GDM1 (cell line): ENCODE data around the gene ATG4B.

Experiments
- DNase-seq: peaks from one replicate; lab custom pipeline; 2025; lab: John Stamatoyannopoulos, UW

The ATG4B gene

GRCh38 chr2:241666627-241667400, 29.3 kb downstream of the ATG4B start:
- no peak for DNase-seq

DNA sequence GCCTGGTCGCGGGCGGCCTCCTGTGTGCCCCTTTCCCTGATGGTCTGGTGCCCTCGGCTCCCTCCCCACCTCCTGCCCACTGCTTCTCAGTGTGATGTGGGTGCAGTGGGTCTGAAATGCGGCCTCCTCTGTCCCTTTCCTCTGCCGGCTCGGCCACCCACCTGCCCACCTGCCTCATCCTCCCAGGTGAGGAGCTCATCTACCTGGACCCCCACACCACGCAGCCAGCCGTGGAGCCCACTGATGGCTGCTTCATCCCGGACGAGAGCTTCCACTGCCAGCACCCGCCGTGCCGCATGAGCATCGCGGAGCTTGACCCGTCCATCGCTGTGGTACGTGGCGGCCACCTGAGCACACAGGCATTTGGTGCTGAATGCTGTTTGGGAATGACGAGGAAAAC, 30.9 kb downstream of the ATG4B start:
- DNase-seq = no peak

GRCh38 chr2:241668839-241669238, 31.3 kb downstream of the ATG4B start:
- DNase-seq = no peak

DNA sequence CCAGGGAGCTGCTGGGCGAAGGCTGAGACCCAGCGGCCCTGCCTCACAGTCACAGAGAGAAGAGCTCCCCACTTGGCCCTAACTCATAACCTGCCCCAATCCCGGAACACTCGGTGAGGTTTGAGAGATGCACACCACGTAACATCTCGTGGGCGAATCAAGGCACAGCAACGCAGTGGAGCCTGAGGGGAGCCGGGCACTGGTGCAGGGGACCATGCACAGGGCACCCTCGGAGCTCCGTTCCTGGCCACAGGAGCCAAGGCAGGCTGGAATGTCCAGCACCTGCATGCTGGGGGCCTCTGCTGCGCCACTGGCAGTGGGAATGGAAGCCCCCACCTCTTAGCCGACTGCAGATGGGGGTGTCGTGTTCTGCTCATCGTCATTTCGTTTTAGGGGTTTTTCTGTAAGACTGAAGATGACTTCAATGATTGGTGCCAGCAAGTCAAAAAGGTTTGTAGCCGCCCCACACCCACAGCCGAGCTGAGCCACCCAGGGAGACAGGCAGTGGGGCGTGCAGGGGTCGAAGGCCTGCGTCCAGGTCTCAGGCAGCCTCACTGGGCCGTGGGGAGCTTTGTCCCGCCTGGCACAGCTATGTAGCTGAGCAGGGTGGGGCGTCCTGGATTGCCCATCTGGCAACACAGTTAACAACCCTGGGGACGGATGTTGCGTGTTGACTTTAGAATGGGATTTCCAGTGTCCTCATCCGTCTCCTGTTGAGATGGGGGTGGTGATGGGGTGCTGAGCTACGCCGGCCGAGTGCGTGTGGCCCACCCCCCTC, 33.0 kb downstream of the ATG4B start:
- no peak for DNase-seq

- no peak for DNase-seq
These were observed 34.2 kb downstream of the ATG4B start for GRCh38 chr2:241671457-241672240.

DNA sequence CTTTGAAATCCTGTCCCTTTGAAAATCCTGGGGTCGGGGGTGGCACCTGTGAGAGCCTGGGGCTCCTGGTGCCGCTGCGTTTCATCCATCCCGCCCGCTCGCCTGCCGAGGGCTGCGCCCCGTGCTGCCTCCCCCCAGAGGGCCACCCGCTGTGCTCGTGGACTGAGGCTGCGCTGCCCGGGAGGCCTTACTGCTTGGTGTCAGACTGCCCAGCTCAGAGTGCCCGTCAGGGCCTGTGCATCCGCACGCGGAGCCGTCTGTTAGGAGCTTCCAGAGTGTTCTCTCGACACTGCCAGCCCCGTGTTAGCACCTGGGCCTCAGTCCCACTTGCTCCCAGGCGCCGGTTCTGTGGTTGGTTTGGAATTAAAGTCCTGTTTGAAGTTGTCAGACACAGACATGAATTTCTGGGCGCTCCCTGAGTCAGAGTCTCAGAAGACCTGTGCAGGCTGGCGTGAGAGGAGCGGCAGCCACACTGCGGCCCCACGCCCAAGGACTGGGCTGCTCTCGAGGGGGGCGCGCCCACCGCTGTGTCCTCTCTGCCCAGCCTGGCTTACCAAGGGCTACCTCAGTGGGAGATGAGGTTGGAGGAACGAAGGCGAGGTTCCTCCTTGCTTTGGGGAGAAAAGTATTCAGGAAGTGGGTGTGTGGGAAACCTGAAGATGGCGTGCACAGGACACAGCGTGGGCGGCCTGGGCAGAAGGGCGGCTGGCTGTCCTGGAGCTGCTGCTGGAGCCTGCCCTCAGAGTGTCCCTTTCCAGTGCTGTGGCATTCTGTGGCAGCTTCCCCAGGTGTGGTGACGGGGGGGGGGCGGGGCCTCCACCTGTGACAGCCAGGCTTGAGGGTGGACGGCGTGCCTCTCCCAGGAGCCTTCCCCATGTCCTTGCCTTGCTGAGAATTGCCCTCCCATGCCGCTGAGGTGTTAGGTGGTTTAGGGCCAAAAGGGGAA, 35.0 kb downstream of the ATG4B start:
- DNase-seq = no peak

DNA sequence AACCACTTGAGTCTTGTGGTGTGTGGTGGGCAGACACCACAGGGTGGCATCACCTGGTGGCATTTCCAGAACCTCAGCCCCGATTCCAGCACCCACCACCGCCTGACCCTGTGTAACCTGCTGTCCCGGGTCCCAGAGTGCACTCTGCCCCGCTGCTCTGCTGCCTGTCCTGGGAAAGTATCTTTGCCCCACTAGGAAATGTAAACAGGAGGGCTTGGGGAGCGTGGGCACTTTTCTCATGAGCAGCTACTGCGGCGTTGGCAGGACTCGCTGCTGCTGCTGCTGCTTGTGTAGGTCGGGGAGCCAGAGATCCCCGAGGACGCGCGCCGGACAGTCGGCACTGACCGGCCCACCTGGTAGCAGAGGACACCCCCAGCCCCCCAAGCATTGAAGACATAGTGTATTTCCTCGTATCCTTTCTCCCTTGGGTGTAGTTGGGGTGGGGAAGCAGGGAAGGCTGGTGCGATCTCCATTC, 35.7 kb downstream of the ATG4B start:
- no peak for DNase-seq

DNA sequence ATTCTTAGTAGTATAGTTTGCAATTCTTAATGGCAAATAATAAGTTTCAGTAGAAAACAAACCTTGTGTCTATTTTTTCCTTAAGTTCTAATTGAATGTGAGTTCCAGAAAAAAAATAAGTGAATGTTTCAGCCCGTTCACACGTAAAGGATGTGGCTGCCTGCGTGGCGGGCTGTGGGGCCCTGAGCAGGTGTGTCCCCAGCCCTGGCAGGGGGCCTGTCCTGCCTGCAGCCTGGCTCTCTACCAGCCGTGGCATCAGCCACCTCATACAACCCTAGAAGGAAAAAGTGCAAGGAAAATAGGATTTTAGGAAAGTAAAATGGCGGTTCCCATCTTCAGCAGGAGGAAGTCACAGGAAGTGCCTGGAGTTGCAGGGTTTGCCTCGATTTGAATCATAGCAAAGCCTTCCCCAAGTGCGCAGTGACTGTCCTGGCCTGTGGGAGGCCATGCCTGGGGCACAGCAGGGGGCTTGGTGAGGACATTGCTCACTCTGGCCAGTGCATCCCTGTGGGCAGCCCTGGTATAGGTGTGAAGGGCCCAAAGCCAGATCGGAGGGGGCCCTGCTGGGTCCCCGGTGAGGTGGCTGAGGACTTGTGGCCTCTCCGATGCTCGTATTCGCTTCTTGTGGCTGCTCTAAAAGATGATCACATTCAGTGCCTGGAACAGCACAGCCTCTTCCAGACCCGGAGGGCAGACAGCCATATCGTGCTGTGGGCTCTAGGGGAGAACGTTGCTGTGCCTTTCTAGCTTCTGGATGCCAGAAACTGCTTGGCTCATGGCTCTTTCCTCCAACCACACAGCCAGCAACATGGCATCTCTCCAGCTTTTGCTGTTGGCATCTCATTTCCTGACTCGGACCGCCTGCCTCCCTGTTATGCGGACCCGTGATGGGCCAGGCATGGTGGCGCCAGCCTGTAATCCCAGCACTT, 36.6 kb downstream of the ATG4B start:
- DNase-seq = no peak

GRCh38 chr2:241675885-241676284, 38.4 kb downstream of the ATG4B start:
- DNase-seq = no peak

DNA sequence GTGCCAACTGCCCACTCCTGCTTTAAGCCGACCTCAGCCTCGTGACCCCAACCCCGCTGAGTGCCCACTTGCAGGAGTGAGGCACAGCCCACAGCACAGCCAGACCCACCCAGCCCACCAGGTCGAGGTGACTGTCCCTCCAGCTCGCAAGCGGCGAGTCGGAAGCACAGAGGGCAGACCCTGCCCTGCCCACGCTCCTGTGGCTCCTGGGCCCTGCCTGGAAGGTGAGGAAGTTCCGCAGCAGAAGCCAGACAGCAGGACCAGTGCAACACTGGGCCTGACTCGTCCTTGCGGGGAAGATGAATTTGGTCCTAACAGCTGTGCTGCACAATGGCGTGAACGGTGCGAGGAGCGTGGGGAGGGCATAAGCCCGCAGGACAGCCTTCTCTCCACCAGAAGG, 39.2 kb downstream of the ATG4B start:
- DNase-seq = no peak

DNA sequence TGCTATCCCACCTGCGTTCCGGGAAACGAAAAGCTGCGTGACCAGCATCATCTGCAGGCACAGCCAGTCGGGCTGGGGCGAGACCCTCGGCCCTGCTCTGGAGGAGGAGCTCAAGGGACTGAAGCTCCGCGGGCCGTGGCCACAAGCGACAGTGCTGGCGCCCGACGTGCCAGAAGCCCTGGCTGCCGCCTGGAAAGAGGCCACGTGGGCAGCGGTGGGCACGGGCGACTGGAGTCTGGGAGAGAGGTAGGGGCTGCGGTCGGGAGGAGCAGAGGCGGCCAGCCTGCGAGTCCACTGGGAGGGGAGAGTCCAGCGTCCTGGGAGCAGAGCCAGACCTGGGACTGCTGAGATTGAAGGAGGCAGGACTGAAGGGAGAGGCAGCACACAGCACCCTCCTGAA, 39.9 kb downstream of the ATG4B start:
- DNase-seq = no peak

DNA sequence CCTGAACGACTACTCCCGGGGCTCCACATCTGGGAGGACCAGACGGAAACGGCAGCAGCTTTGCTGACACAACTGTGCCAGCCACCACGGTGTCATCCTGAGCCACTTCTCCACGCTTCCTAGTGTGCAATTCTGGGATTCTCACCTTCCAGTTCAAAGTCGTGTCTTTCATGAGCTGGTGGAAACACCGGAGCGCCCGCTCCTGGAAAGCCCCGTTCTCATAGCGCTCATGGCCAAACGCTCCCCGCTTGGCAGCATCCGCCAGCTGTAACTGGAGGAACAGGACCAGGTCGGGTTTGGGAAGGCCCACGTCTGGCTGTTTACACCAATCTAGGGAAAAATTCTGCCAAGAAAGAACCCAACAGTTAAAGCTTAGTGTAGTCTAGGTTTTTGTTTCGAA, 40.8 kb downstream of the ATG4B start:
- DNase-seq = no peak

GRCh38 chr2:241678784-241679540, 41.5 kb downstream of the ATG4B start:
- no peak for DNase-seq

- DNase-seq = no peak
These were observed 42.6 kb downstream of the ATG4B start for GRCh38 chr2:241680044-241680443.

- DNase-seq = no peak
These were observed 43.5 kb downstream of the ATG4B start for GRCh38 chr2:241680827-241681599.

DNA sequence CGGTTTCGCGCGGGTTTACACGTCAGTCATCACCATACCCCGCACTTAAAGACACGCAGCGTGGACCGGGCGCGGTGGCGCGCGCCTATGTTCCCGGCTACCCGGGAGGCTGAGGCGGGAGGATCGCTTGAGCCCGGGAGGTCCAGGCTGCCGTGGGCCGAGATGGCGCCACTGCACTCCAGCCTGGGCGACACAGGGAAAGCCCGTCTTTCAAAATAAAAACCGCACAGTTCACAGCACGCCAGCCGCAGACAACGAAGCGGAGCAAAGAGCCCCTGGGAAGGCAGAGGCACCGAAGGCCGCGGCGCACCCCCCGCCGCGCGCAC, 48.8 kb downstream of the ATG4B start:
- DNase-seq = no peak

DNA sequence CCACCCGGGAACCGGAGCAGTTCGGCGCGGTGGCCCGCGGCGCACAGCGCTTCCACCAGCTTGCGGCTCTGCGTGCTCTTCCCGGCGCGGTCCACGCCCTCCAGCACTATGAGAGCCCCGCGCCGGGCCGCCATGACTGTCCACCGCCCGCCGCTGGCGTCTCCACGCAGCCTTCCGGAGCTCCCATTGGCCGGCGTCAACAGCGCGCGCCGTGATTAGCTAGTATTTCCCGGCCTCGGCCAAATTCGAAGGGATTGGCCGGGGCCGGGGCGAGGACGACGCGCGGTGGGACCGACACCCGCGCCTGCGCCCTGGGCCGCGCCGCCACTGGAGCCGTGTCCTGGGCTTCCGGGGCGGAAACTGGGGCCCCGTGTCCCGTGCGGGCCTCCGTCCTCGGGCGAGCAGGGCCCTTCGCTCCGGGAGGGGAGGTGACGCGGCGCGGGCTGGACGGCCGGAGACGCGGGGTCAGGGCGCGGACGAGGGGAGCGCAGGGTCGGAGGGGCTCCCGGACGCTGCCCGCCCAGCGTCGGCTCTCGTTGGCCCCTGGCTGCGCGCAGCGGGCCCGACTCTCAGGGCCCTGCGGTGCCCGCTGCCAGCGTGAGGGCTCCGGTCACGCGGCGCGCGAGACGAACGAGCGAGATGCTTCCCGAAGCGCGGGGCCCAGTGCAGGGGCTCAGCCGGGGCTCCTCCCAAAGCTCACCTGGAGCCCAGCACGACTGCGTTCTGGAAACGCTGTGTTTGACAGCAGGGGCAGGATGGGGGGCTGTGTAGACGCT, 49.3 kb downstream of the ATG4B start, which contains the start of gene DTYMK:
Gene DTYMK, minus strand, starts transcription at position 166 of the 776 bp plus-strand sequence. Its CDS starts 32 bp downstream, at position 134.
- DNase-seq = peak; percentile 97

DNA sequence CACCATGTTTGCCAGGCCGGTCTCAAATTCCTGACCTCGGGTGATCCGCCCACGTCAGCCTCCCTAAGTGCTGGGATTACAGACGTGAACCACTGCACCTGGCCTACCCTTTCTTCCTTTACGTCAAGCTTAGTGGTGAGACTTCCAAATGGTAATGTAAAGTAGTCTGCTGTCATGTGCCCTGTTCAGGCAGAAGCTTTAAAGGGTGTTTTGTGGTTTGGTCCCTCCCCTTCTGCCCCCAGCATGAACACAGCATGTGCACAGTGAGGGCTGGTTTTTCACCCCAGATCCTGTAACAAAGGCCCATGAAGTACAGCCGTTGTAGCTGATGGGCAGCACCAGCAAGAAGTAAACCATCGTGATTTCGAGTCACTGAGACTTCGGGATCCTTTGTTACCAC, 51.8 kb downstream of the ATG4B start:
- DNase-seq = no peak
